SK-N-SH (cell line): ENCODE measurements around the gene MYRF. TPM values are rescaled to one million over a fixed set of nuclear protein-coding genes. Genes with fewer than 3 reads are reported as not detected.

ENCODE experiments used
- CTCF ChIA-PET: fragments of 300-600, 350-600 bp; formaldehyde crosslinking; extraction: SDS; loops from one replicate; lab custom pipeline; 2021; lab: Yijun Ruan, JAX
- POLR2A ChIA-PET: fragments of 350-600 bp; sonication (Branson Sonifier 250); formaldehyde crosslinking; extraction: SDS; loops from one replicate; lab custom pipeline; 2020; ENCODE audit warnings: antibody characterized with exemption, inconsistent platforms; lab: Yijun Ruan, JAX
- DNase-seq: peaks from one replicate; pipeline ENCODE4 v3.0.0; 2012
- H2AFZ ChIP-seq: fragments of 200-600 bp; sonication (generic); 2 replicates; pipeline ENCODE4 v1.8.1; 2016; ENCODE audit warnings: antibody characterized with exemption, mild to moderate bottlenecking, low read depth
- H3F3A ChIP-seq: fragments of 200-600 bp; sonication (generic); replicated peaks from 2 replicates; pipeline ENCODE3; 2016; ENCODE audit warnings: antibody characterized with exemption, mild to moderate bottlenecking; ENCODE audit not compliant: insufficient read depth
- H3K27ac ChIP-seq, 2 experiments: fragments of 200-500 bp in 1 of 2; fragments of 200-600 bp in 1 of 2; sonication (Bioruptor generic) in 1 of 2; sonication (generic), shearing (Covaris generic) in 1 of 2; 2 replicates each; pipeline versions ENCODE4 v1.5.1 to v1.6.1; 2014 to 2016; ENCODE audit warnings: low read depth in 2 of 2, inconsistent platforms in 1 of 2, low read length in 1 of 2, mild to moderate bottlenecking in 1 of 2, mixed read lengths in 1 of 2
- H3K27me3 ChIP-seq: fragments of 200-600 bp; sonication (generic), shearing (Covaris generic); 2 replicates; pipeline ENCODE4 v1.6.1; 2016; ENCODE audit warnings: mixed run types; ENCODE audit not compliant: insufficient read depth
- H3K36me3 ChIP-seq, 2 experiments: fragments of 200-500 bp in 1 of 2; fragments of 200-600 bp in 1 of 2; sonication (Bioruptor generic) in 1 of 2; sonication (generic) in 1 of 2; replicated peaks in 1 of 2; 2 replicates each; pipeline versions ENCODE3 to v1.5.1; 2014 to 2016; ENCODE audit warnings: low read length in 1 of 2, mild to moderate bottlenecking in 1 of 2; ENCODE audit not compliant: insufficient read depth in 2 of 2, control insufficient read depth in 1 of 2
- H3K4me1 ChIP-seq, 2 experiments: fragments of 200-500 bp in 1 of 2; fragments of 200-600 bp in 1 of 2; sonication (Bioruptor generic) in 1 of 2; sonication (generic), shearing (Covaris generic) in 1 of 2; 2 replicates each; pipeline versions ENCODE4 v1.5.1 to v1.6.1; 2014 to 2016; ENCODE audit warnings: low read depth in 1 of 2, low read length in 1 of 2, mixed run types in 1 of 2; ENCODE audit not compliant: insufficient read depth in 2 of 2, control insufficient read depth in 1 of 2
- H3K4me2 ChIP-seq: fragments of 200-600 bp; sonication (generic), shearing (Covaris generic); 2 replicates; pipeline ENCODE4 v1.6.1; 2017; ENCODE audit warnings: mixed run types
- H3K4me3 ChIP-seq, 2 experiments: fragments of 200-500 bp in 1 of 2; fragments of 200-600 bp in 1 of 2; sonication (Bioruptor generic) in 1 of 2; sonication (generic), shearing (Covaris generic) in 1 of 2; 2 replicates each; pipeline versions ENCODE4 v1.5.1 to v1.8.1; 2014 to 2016; ENCODE audit warnings: low read depth in 2 of 2, inconsistent platforms in 1 of 2, low read length in 1 of 2, mild to moderate bottlenecking in 1 of 2, mixed read lengths in 1 of 2, moderate library complexity in 1 of 2
- H3K79me2 ChIP-seq: fragments of 200-600 bp; sonication (generic); 2 replicates; pipeline ENCODE4 v1.8.1; 2017; ENCODE audit warnings: mild to moderate bottlenecking; ENCODE audit not compliant: insufficient read depth
- H3K9ac ChIP-seq: fragments of 200-600 bp; sonication (generic); 2 replicates; pipeline ENCODE4 v1.6.1; 2017; ENCODE audit warnings: mixed run types
- H3K9me2 ChIP-seq: fragments of 200-600 bp; sonication (generic); 2 replicates; pipeline ENCODE4 v1.6.1; 2017; ENCODE audit warnings: mixed run types
- H3K9me3 ChIP-seq: fragments of 200-600 bp; sonication (generic); 2 replicates; pipeline ENCODE4 v1.6.1; 2017; ENCODE audit warnings: mixed run types, mild to moderate bottlenecking, moderate library complexity
- H4K20me1 ChIP-seq: fragments of 200-600 bp; sonication (generic); 2 replicates; pipeline ENCODE4 v1.6.1; 2017; ENCODE audit warnings: mild to moderate bottlenecking, mixed run types; ENCODE audit not compliant: insufficient read depth
- CHD2 ChIP-seq: fragments of 150-350 bp; IDR thresholded peaks from 2 replicates; pipeline ENCODE4 v1.6.1; 2018; ENCODE audit warnings: low read length; ENCODE audit not compliant: partially characterized antibody
- CTCF ChIP-seq: fragments of 200-600 bp; sonication (generic); IDR thresholded peaks from 2 replicates; pipeline ENCODE4 v1.6.1; 2017; ENCODE audit warnings: antibody characterized with exemption, mild to moderate bottlenecking, moderate library complexity
- ELF1 ChIP-seq: IDR thresholded peaks from 2 replicates; pipeline ENCODE4 v1.4.0; 2012
- EZH2phosphoT487 ChIP-seq: fragments of 200-600 bp; sonication (generic); IDR thresholded peaks from 2 replicates; pipeline ENCODE4 v1.6.1; 2017; ENCODE audit warnings: low read depth, mixed run types, mild to moderate bottlenecking, antibody characterized with exemption, moderate library complexity, borderline replicate concordance
- GABPA ChIP-seq: IDR thresholded peaks from 2 replicates; pipeline ENCODE4 v1.4.0; 2012; ENCODE audit warnings: low read depth, mild to moderate bottlenecking
- MAX ChIP-seq: IDR thresholded peaks from 2 replicates; pipeline ENCODE4 v1.4.0; 2012; ENCODE audit warnings: low read depth
- MXI1 ChIP-seq: IDR thresholded peaks from 2 replicates; pipeline ENCODE4 v1.6.1; 2012; ENCODE audit warnings: mild to moderate bottlenecking, low read depth, low read length, improper control_type of control experiment
- NFIC ChIP-seq: IDR thresholded peaks from 2 replicates; pipeline ENCODE4 v1.4.0; 2012; ENCODE audit warnings: borderline replicate concordance
- PBX3 ChIP-seq: IDR thresholded peaks from 2 replicates; pipeline ENCODE4; 2012
- POLR2AphosphoS5 ChIP-seq: IDR thresholded peaks from 2 replicates; pipeline ENCODE4 v1.6.1; 2012; ENCODE audit warnings: low read depth, low read length
- RAD21 ChIP-seq: IDR thresholded peaks from 2 replicates; pipeline ENCODE4 v1.6.1; 2012; ENCODE audit warnings: mild to moderate bottlenecking, low read length
- RFX5 ChIP-seq: IDR thresholded peaks from 2 replicates; pipeline ENCODE4 v1.6.1; 2012; ENCODE audit warnings: mild to moderate bottlenecking, improper control_type of control experiment, low read length
- SIN3A ChIP-seq: IDR thresholded peaks from 2 replicates; pipeline ENCODE4 v1.6.1; 2012; ENCODE audit warnings: low read depth, mild to moderate bottlenecking, low read length, moderate library complexity, borderline replicate concordance
- SMC3 ChIP-seq: IDR thresholded peaks from 2 replicates; pipeline ENCODE4 v1.6.1; 2012; ENCODE audit warnings: low read depth, low read length, improper control_type of control experiment
- TCF12 ChIP-seq: IDR thresholded peaks from 2 replicates; pipeline ENCODE4 v1.4.0; 2012
- TEAD4 ChIP-seq: IDR thresholded peaks from 2 replicates; pipeline ENCODE4 v1.4.0; 2012; ENCODE audit warnings: mild to moderate bottlenecking, borderline replicate concordance; ENCODE audit not compliant: insufficient read depth
- USF1 ChIP-seq: IDR thresholded peaks from 2 replicates; pipeline ENCODE4 v1.4.0; 2012; ENCODE audit warnings: low read depth, borderline replicate concordance
- WGBS: methylation state at CpG from one replicate; pipeline ENCODE4 v1.1.6; 2017; ENCODE audit warnings: low lambda C conversion rate; 5-methylcytosine and 5-hydroxymethylcytosine counted together
- polyA plus RNA-seq, 3 experiments: library from polyadenylated mRNA; depleted of rRNA; stranded (reverse); fragments of >200 nt; gene quantifications; 2 replicates each; pipeline ENCODE4 v1.2.3, GENCODE V29; 2012
- TF ChIP-seq, protein P1 (sequence below): IDR thresholded peaks from 2 replicates; pipeline ENCODE4 v1.6.1; 2012; ENCODE audit warnings: mild to moderate bottlenecking, low read depth, low read length, moderate library complexity

MYRF gene
- polyA plus RNA-seq, 1 of the 3 experiments (the other 2 are of a cell fraction) = 2.8 TPM

DNA sequence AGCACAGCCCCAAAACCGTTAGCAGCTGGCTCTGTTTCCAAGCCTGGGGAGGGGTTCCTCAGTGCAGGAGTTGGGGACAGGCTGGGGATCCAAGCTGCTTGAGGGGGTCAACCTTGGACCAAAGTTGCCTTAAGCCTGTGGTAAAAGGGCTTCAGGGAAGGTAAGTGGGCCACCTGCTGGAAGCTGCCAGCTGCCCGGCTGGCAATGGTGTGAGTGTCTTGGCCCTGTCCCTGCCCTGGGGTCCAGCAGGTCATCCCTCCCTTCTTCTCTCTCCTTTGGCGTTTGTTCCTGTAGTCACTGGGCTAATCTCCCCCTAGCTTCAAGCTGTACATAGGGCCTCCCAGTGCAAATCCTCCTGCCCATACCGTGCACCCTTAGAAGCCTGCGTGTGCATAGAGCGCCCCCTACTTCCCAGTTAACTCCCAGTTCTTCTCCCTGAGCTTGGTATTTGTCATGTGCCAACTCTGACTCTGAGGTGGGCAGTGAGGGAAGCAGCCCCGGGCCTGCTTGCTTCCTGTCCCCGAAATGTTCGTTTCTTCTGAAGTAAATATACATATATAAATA is 35.6 kb downstream of the MYRF start:
- DNase-seq = peak; percentile 74
- H3K4me2 ChIP-seq = no peak overlapping the region
- H3K9ac ChIP-seq = no peak overlapping the region
- H4K20me1 ChIP-seq = no peaks in the 10 kb centered on the region
- H3K4me3 ChIP-seq = no peak overlapping the region
- no peaks in the 10 kb centered on the region for H3K9me3 ChIP-seq
- POLR2A ChIA-PET = interaction anchor here (0.9 to 1.3 kb wide), 3 partner anchors 9 to 40 kb away, joined by 3 to 6 read pairs (median 3); no protein-coding TSS in a partner anchor
- H3K9me2 ChIP-seq = no peaks in the 10 kb centered on the region
- CTCF ChIA-PET = interaction anchor here (0.6 to 12.0 kb wide), 38 partner anchors 9 to 320 kb away, joined by 3 to 285 read pairs (median 5); partner anchors contain the start of gene MYRF
- H3K27ac ChIP-seq = no peak overlapping the region; a peak in 1 of 4 replicates
- 57% methylated on average over 8 of the region's 9 CpGs for WGBS
- no peaks in the 10 kb centered on the region for H3K27me3 ChIP-seq
- H2AFZ ChIP-seq = no peak overlapping the region
- no peak for TF ChIP-seq TCF12
- TF ChIP-seq RAD21 = peak; percentile 71
- peak; percentile 21; the same call in 1 of the 2 replicates for TF ChIP-seq SMC3
- TF ChIP-seq CTCF = peak; percentile 66
- peaks cover 10% of the 10 kb centered on the region for H3F3A ChIP-seq
- peaks cover 33% of the 10 kb centered on the region for H3K79me2 ChIP-seq
- peaks cover 13 to 63% of the 10 kb centered on the region in 2 experiments for H3K36me3 ChIP-seq
- H3K4me1 ChIP-seq = peaks cover 5 to 14% of the 10 kb centered on the region in 2 experiments; a peak in 3 of 4 replicates

GRCh38 chr11:61791737-61792309 is 39.4 kb downstream of the MYRF start:
- WGBS = 4% methylated on average over 14 of the region's 14 CpGs
- peaks cover 71% of the 10 kb centered on the region for H3K79me2 ChIP-seq
- CTCF ChIA-PET = interaction anchor here (0.8 to 12.0 kb wide), 13 partner anchors 11 to 316 kb away, joined by 3 to 285 read pairs (median 5); partner anchors contain the start of genes FADS1 and MYRF
- peak overlapping the region; percentile 99 for H3K9ac ChIP-seq
- DNase-seq = peak; percentile 85
- H3K27ac ChIP-seq = peak overlapping the region; percentile 99 to 100
- POLR2A ChIA-PET = interaction anchor here (0.9 to 2.3 kb wide), 11 partner anchors 9 to 132 kb away, joined by 3 to 47 read pairs (median 6); partner anchors contain the start of genes FADS1 and FADS2
- no peaks in the 10 kb centered on the region for H3K27me3 ChIP-seq
- peak overlapping the region; percentile 85 for H2AFZ ChIP-seq
- peak overlapping the region; percentile 95 to 98 for H3K4me3 ChIP-seq
- H3F3A ChIP-seq = peaks cover 17% of the 10 kb centered on the region
- H3K36me3 ChIP-seq = peaks cover 18 to 48% of the 10 kb centered on the region in 2 experiments
- H3K9me2 ChIP-seq = no peaks in the 10 kb centered on the region
- peak overlapping the region; percentile 91 for H3K4me2 ChIP-seq
- H3K9me3 ChIP-seq = no peaks in the 10 kb centered on the region
- H4K20me1 ChIP-seq = no peaks in the 10 kb centered on the region; the same call in 1 of the 2 replicates
- peaks cover 5 to 19% of the 10 kb centered on the region in 2 experiments; a peak in 3 of 4 replicates for H3K4me1 ChIP-seq
- TF ChIP-seq EZH2phosphoT487 (no peak), POLR2AphosphoS5 (no peak), NFIC (peak; percentile 62), SMC3 (no peak), ELF1 (no peak), GABPA (no peak), CHD2 (peak; percentile 4), PBX3 (no peak), USF1 (no peak), RFX5 (peak; percentile 43; the same call in 1 of the 2 replicates), TEAD4 (no peak), RAD21 (peak; percentile 20; the same call in 1 of the 2 replicates), MAX (no peak), SIN3A (0 out of 2 replicates have a peak, but pooled peaks have one; percentile 34), MXI1 (peak; percentile 94)
- TF ChIP-seq, protein P1, sequence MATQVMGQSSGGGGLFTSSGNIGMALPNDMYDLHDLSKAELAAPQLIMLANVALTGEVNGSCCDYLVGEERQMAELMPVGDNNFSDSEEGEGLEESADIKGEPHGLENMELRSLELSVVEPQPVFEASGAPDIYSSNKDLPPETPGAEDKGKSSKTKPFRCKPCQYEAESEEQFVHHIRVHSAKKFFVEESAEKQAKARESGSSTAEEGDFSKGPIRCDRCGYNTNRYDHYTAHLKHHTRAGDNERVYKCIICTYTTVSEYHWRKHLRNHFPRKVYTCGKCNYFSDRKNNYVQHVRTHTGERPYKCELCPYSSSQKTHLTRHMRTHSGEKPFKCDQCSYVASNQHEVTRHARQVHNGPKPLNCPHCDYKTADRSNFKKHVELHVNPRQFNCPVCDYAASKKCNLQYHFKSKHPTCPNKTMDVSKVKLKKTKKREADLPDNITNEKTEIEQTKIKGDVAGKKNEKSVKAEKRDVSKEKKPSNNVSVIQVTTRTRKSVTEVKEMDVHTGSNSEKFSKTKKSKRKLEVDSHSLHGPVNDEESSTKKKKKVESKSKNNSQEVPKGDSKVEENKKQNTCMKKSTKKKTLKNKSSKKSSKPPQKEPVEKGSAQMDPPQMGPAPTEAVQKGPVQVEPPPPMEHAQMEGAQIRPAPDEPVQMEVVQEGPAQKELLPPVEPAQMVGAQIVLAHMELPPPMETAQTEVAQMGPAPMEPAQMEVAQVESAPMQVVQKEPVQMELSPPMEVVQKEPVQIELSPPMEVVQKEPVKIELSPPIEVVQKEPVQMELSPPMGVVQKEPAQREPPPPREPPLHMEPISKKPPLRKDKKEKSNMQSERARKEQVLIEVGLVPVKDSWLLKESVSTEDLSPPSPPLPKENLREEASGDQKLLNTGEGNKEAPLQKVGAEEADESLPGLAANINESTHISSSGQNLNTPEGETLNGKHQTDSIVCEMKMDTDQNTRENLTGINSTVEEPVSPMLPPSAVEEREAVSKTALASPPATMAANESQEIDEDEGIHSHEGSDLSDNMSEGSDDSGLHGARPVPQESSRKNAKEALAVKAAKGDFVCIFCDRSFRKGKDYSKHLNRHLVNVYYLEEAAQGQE = no peak
